Neural crest cell (in vitro differentiated cells): ENCODE measurements around the gene CEP250. TPM values are rescaled to one million over a fixed set of nuclear protein-coding genes. Genes with fewer than 3 reads are reported as not detected.

Source experiments
- DNase-seq: peaks from one replicate; pipeline ENCODE4 v3.0.0; 2021; ENCODE audit warnings: low read depth, mixed read lengths, low spot score
- H3K27ac Mint-ChIP-seq: one replicate; pipeline ENCODE4 v1.8.0; 2021; ENCODE audit warnings: mild to moderate bottlenecking, mixed read lengths; ENCODE audit not compliant: unreplicated experiment
- H3K27me3 Mint-ChIP-seq: 2 replicates; pipeline ENCODE4 v1.8.0; 2021; ENCODE audit warnings: low read depth, mild to moderate bottlenecking, mixed read lengths
- H3K36me3 Mint-ChIP-seq: 2 replicates; pipeline ENCODE4 v1.8.0; 2021; ENCODE audit warnings: low read depth, mild to moderate bottlenecking, mixed read lengths
- H3K4me1 Mint-ChIP-seq: 2 replicates; pipeline ENCODE4 v1.8.0; 2021; ENCODE audit warnings: mixed read lengths
- H3K4me3 Mint-ChIP-seq: one replicate; pipeline ENCODE4 v1.8.0; 2021; ENCODE audit warnings: mild to moderate bottlenecking, mixed read lengths
- H3K9me3 Mint-ChIP-seq: 2 replicates; pipeline ENCODE4 v1.8.0; 2021; ENCODE audit warnings: mixed read lengths
- total RNA-seq: library from RNA; stranded (reverse); gene quantifications from 2 replicates; pipeline ENCODE4 v1.2.1, GENCODE V29; 2021
- TF ChIP-seq, protein P1 (sequence below): fragments of 200-600 bp; sonication (generic); conservative IDR thresholded peaks from 2 replicates; pipeline ENCODE4 v1.5.0; 2021; ENCODE audit warnings: antibody characterized with exemption, mild to moderate bottlenecking

Gene CEP250
- total RNA-seq, 1 donor from 2014 or later: 64.5 TPM

DNA sequence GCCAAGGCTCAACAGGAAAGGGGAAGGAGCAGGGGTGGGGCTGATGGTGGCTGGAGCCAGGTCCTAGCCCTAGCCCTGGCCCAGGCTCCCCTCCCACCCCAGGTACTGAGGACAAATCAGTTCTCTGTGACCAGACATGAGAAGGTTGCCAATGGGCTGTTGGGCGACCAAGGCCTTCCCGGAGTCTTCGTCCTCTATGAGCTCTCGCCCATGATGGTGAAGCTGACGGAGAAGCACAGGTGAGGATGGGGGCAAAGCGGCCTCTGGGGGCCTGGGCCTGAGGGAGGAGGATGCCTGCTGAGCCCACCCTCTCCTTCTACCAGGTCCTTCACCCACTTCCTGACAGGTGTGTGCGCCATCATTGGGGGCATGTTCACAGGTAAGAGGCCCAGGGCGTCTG is 101.5 kb downstream of the CEP250 start:
- Mint-ChIP-seq H3K4me3 (no peak overlapping the region), H3K27ac (no peak overlapping the region), H3K27me3 (no peaks in the 10 kb centered on the region), H3K4me1 (peaks cover 4% of the 10 kb centered on the region), H3K9me3 (no peaks in the 10 kb centered on the region), H3K36me3 (peaks cover 12% of the 10 kb centered on the region)
- no peak for DNase-seq
- TF ChIP-seq, protein P1, sequence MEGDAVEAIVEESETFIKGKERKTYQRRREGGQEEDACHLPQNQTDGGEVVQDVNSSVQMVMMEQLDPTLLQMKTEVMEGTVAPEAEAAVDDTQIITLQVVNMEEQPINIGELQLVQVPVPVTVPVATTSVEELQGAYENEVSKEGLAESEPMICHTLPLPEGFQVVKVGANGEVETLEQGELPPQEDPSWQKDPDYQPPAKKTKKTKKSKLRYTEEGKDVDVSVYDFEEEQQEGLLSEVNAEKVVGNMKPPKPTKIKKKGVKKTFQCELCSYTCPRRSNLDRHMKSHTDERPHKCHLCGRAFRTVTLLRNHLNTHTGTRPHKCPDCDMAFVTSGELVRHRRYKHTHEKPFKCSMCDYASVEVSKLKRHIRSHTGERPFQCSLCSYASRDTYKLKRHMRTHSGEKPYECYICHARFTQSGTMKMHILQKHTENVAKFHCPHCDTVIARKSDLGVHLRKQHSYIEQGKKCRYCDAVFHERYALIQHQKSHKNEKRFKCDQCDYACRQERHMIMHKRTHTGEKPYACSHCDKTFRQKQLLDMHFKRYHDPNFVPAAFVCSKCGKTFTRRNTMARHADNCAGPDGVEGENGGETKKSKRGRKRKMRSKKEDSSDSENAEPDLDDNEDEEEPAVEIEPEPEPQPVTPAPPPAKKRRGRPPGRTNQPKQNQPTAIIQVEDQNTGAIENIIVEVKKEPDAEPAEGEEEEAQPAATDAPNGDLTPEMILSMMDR: no peak

DNA sequence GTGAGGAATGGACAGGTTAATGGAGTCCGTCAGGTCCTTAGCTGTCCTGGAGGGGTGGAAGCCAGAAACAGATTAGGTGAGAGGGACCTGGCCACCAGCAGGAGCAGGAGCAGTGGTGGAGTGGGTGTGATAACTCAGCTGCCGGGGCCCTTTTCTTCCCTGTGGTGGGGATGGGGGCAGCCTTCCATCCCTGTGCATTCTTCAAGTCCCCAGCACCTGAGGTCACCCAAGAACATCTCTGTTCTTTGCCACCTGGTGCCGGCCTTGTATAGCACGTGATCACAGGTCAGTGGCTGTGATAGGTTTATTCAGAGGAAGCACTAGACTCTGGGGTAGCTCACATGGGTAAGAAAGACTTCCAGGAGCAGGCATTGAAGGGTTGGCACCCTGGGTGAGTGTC is 103.1 kb downstream of the CEP250 start:
- TF ChIP-seq, protein P1: no peak

DNA sequence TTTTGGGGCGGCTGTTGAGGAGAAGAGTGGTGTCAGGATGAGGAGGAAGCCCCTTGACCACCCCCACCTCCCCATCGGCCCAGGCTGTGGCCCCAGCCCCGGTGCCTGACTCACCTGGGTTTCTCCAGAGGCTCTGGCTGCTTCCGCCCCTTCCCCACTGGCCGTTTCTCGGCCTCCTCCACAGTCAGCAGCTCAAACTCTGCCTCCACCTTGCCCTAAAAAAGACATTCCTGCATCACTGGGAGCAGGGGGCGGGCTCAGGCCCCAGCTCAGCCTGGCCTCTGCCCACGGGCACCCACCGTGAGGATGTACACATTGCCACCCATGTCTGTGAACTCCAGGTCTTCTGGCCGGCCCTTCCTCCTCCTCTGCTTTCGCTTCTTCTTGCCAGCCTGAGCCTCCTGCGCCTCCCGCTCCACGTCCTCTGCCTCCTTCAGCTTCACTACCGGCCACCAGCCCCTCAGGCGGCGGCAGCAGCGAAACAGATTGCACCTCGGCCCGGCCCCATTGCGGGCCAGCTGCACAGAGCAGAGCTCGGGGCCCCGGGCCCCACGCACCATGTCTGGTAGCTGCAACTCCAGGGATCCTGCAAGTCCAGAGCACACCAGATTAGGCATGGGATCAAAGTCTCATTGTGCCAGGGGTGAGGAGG is 103.8 kb downstream of the CEP250 start:
- TF ChIP-seq, protein P1: no peak
- H3K27ac Mint-ChIP-seq: no peak overlapping the region
- peaks cover 4% of the 10 kb centered on the region for H3K4me1 Mint-ChIP-seq
- H3K4me3 Mint-ChIP-seq: no peak overlapping the region
- H3K9me3 Mint-ChIP-seq: no peaks in the 10 kb centered on the region
- DNase-seq: no peak
- H3K27me3 Mint-ChIP-seq: no peaks in the 10 kb centered on the region
- peaks cover 12% of the 10 kb centered on the region for H3K36me3 Mint-ChIP-seq

More for the DNA sequence above, 103.1 kb downstream of the CEP250 start:
- no peaks in the 10 kb centered on the region for H3K9me3 Mint-ChIP-seq
- H3K27me3 Mint-ChIP-seq: no peaks in the 10 kb centered on the region
- H3K4me3 Mint-ChIP-seq: no peak overlapping the region
- H3K4me1 Mint-ChIP-seq: peaks cover 4% of the 10 kb centered on the region
- DNase-seq: no peak
- H3K27ac Mint-ChIP-seq: peak overlapping the region; percentile 40
- peaks cover 12% of the 10 kb centered on the region for H3K36me3 Mint-ChIP-seq

DNA sequence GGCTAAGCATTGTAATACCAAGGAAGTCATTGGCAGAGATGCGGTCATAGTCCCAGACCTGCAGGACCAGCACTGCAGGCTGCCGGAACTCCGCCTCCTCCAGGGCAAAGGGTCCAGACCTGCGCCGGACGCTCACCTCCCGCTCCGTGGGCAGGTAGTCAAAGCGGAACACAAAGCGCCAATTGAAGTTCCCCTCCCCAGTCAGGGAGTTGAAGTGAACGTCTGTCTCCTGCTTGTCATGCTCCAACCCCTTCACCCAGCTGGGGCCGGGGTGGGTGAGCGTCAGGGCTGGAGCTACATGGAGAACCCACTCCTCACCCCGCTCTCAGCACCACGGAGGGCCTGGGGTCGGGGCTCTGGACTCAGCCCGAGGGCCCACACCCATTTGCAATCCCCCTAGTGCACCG is 104.7 kb downstream of the CEP250 start:
- TF ChIP-seq, protein P1: no peak
- Mint-ChIP-seq H3K27ac (no peak overlapping the region), H3K4me1 (peaks cover 4% of the 10 kb centered on the region), H3K36me3 (peaks cover 9% of the 10 kb centered on the region), H3K27me3 (no peaks in the 10 kb centered on the region), H3K9me3 (no peaks in the 10 kb centered on the region), H3K4me3 (no peak overlapping the region)
- no peak for DNase-seq

DNA sequence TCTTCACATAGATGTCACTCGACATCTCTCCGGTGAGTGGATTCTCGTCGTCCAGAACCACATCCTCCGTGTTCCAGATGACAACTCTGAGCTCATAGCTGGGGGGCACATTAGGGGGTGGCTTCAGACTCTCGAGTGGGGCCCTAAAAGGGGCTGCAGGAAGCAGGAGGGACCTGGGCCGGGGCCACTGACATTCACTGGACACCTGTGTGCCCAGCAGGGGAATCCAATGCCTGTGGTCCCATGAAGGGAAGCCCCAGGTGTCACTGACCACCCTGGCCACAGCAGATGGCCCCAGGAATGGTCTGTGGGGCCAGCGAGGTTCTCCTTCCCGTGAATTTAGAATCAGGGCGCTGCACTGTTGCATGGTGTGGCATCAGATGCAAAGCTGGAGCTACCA is 105.1 kb downstream of the CEP250 start:
- Mint-ChIP-seq H3K4me3 (no peak overlapping the region), H3K4me1 (peaks cover 4% of the 10 kb centered on the region), H3K27ac (peak overlapping the region; percentile 5), H3K9me3 (no peaks in the 10 kb centered on the region), H3K36me3 (peaks cover 7% of the 10 kb centered on the region), H3K27me3 (no peaks in the 10 kb centered on the region)
- no peak for DNase-seq
- TF ChIP-seq, protein P1: no peak
